ENCODE results near the gene TEKTIP1. TPM values are rescaled to one million over a fixed set of nuclear protein-coding genes. Genes with fewer than 3 reads are reported as not detected.

The TEKTIP1 gene
- total and polyA plus RNA-seq, 9 donors = 0.49 to 5.2 (median 3.8) TPM

- H3K36me3 ChIP-seq (ENCODE audit: control insufficient read depth, insufficient read depth, low read length) = no peaks in the 10 kb centered on the region
- H3K27ac ChIP-seq (ENCODE audit: low read length) = no peak overlapping the region
- peak overlapping the region; percentile 8 for H3K4me3 ChIP-seq (ENCODE audit: low read length)
- WGBS (ENCODE audit: insufficient coverage) = 39% methylated on average over 4 of the region's 16 CpGs
- H3K4me1 ChIP-seq (ENCODE audit: control insufficient read depth, insufficient read depth, low read length) = peaks cover 5% of the 10 kb centered on the region
- peaks cover 36% of the 10 kb centered on the region for H3K27me3 ChIP-seq (ENCODE audit: control insufficient read depth, insufficient read depth, low read length)
- H3K9me3 ChIP-seq (replicated peaks; ENCODE audit: control insufficient read depth, low read depth, low read length) = no peaks in the 10 kb centered on the region
- DNase-seq = no peak
Measured at GRCh38 chr19:3586127-3586626, 47.2 kb downstream of the TEKTIP1 start.

- no peak overlapping the region for H3K4me3 ChIP-seq (ENCODE audit: low read length)
- H3K27me3 ChIP-seq (ENCODE audit: control insufficient read depth, insufficient read depth, low read length) = peaks cover 36% of the 10 kb centered on the region
- DNase-seq = peak; percentile 7
- H3K4me1 ChIP-seq (ENCODE audit: control insufficient read depth, insufficient read depth, low read length) = peaks cover 5% of the 10 kb centered on the region
- WGBS (ENCODE audit: insufficient coverage) = 47% methylated on average over 27 of the region's 31 CpGs
- no peaks in the 10 kb centered on the region for H3K9me3 ChIP-seq (replicated peaks; ENCODE audit: control insufficient read depth, low read depth, low read length)
- H3K27ac ChIP-seq (ENCODE audit: low read length) = no peak overlapping the region
- H3K36me3 ChIP-seq (ENCODE audit: control insufficient read depth, insufficient read depth, low read length) = no peaks in the 10 kb centered on the region
Measured at GRCh38 chr19:3586707-3587346, 47.9 kb downstream of the TEKTIP1 start.

GRCh38 chr19:3589439-3589838, 50.5 kb downstream of the TEKTIP1 start:
- WGBS (ENCODE audit: insufficient coverage) = 75% methylated on average over 6 of the region's 11 CpGs
- peaks cover 33% of the 10 kb centered on the region for H3K27me3 ChIP-seq (ENCODE audit: control insufficient read depth, insufficient read depth, low read length)
- no peak overlapping the region for H3K4me3 ChIP-seq (ENCODE audit: low read length)
- H3K9me3 ChIP-seq (replicated peaks; ENCODE audit: control insufficient read depth, low read depth, low read length) = no peaks in the 10 kb centered on the region
- no peaks in the 10 kb centered on the region for H3K36me3 ChIP-seq (ENCODE audit: control insufficient read depth, insufficient read depth, low read length)
- no peak overlapping the region for H3K27ac ChIP-seq (ENCODE audit: low read length)
- DNase-seq = no peak
- peaks cover 5% of the 10 kb centered on the region for H3K4me1 ChIP-seq (ENCODE audit: control insufficient read depth, insufficient read depth, low read length)

- peaks cover 5% of the 10 kb centered on the region for H3K4me1 ChIP-seq (ENCODE audit: control insufficient read depth, insufficient read depth, low read length)
- no peaks in the 10 kb centered on the region for H3K9me3 ChIP-seq (replicated peaks; ENCODE audit: control insufficient read depth, low read depth, low read length)
- H3K27me3 ChIP-seq (ENCODE audit: control insufficient read depth, insufficient read depth, low read length) = peaks cover 31% of the 10 kb centered on the region
- H3K27ac ChIP-seq (ENCODE audit: low read length) = no peak overlapping the region
- WGBS (ENCODE audit: insufficient coverage) = 93% methylated on average over 22 of the region's 22 CpGs
- no peak overlapping the region for H3K4me3 ChIP-seq (ENCODE audit: low read length)
- no peaks in the 10 kb centered on the region for H3K36me3 ChIP-seq (ENCODE audit: control insufficient read depth, insufficient read depth, low read length)
- DNase-seq = no peak
Measured at GRCh38 chr19:3589949-3590348, 51.0 kb downstream of the TEKTIP1 start.

GRCh38 chr19:3590991-3591659, 52.2 kb downstream of the TEKTIP1 start:
- Histone ChIP-seq H3K27ac (ENCODE audit: low read length) (no peak overlapping the region), H3K4me1 (ENCODE audit: control insufficient read depth, insufficient read depth, low read length) (no peaks in the 10 kb centered on the region), H3K9me3 (replicated peaks; ENCODE audit: control insufficient read depth, low read depth, low read length) (no peaks in the 10 kb centered on the region), H3K4me3 (ENCODE audit: low read length) (no peak overlapping the region), H3K27me3 (ENCODE audit: control insufficient read depth, insufficient read depth, low read length) (peaks cover 20% of the 10 kb centered on the region), H3K36me3 (ENCODE audit: control insufficient read depth, insufficient read depth, low read length) (no peaks in the 10 kb centered on the region)
- 89% methylated on average over 8 of the region's 8 CpGs for WGBS (ENCODE audit: insufficient coverage)
- no peak for DNase-seq

GRCh38 chr19:3591876-3592613, 53.1 kb downstream of the TEKTIP1 start:
- no peaks in the 10 kb centered on the region for H3K4me1 ChIP-seq (ENCODE audit: control insufficient read depth, insufficient read depth, low read length)
- H3K27ac ChIP-seq (ENCODE audit: low read length) = no peak overlapping the region
- 81% methylated on average over 9 of the region's 9 CpGs for WGBS (ENCODE audit: insufficient coverage)
- H3K9me3 ChIP-seq (replicated peaks; ENCODE audit: control insufficient read depth, low read depth, low read length) = no peaks in the 10 kb centered on the region
- no peaks in the 10 kb centered on the region for H3K36me3 ChIP-seq (ENCODE audit: control insufficient read depth, insufficient read depth, low read length)
- DNase-seq = no peak
- H3K27me3 ChIP-seq (ENCODE audit: control insufficient read depth, insufficient read depth, low read length) = peaks cover 11% of the 10 kb centered on the region
- no peak overlapping the region for H3K4me3 ChIP-seq (ENCODE audit: low read length)

GRCh38 chr19:3593156-3593555, 54.2 kb downstream of the TEKTIP1 start:
- 21% methylated on average over 7 of the region's 11 CpGs for WGBS (ENCODE audit: insufficient coverage)
- no peaks in the 10 kb centered on the region for H3K4me1 ChIP-seq (ENCODE audit: control insufficient read depth, insufficient read depth, low read length)
- no peak overlapping the region for H3K27ac ChIP-seq (ENCODE audit: low read length)
- no peak for DNase-seq
- H3K4me3 ChIP-seq (ENCODE audit: low read length) = no peak overlapping the region
- H3K27me3 ChIP-seq (ENCODE audit: control insufficient read depth, insufficient read depth, low read length) = peaks cover 9% of the 10 kb centered on the region
- H3K36me3 ChIP-seq (ENCODE audit: control insufficient read depth, insufficient read depth, low read length) = no peaks in the 10 kb centered on the region
- no peaks in the 10 kb centered on the region for H3K9me3 ChIP-seq (replicated peaks; ENCODE audit: control insufficient read depth, low read depth, low read length)

Other genes with a start within 250 kb of the TEKTIP1 start
- gene NFIC, start 172.6 kb upstream of the TEKTIP1 start, total RNA-seq = 18.4 TPM
- 10 to 100 TPM; 30.9 to 54.5 (median 49.5) TPM for gene NFIC, start 172.6 kb upstream of the TEKTIP1 start, polyA plus RNA-seq (ENCODE audit: insufficient read depth in 1 of 8, insufficient read length in 8 of 8, low replicate concordance in 1 of 8)
- gene SMIM24, start 58.6 kb upstream of the TEKTIP1 start, total RNA-seq = not detected
- 10 to 100 TPM in 1 of 8 donors, 1 to 10 TPM in 1, under 1 TPM in 5, not detected in 1; 0.24 to 30.7 (median 0.34) TPM for gene SMIM24, start 58.6 kb upstream of the TEKTIP1 start, polyA plus RNA-seq (ENCODE audit: insufficient read depth in 1 of 8, insufficient read length in 8 of 8, low replicate concordance in 1 of 8)
- gene SMIM44, start 55.7 kb upstream of the TEKTIP1 start, total RNA-seq = not detected
- gene SMIM44, start 55.7 kb upstream of the TEKTIP1 start, polyA plus RNA-seq (ENCODE audit: insufficient read depth in 1 of 8, insufficient read length in 8 of 8, low replicate concordance in 1 of 8) = not detected
- gene DOHH, start 38.5 kb upstream of the TEKTIP1 start, total RNA-seq = 6.4 TPM
- gene DOHH, start 38.5 kb upstream of the TEKTIP1 start, polyA plus RNA-seq (ENCODE audit: insufficient read depth in 1 of 8, insufficient read length in 8 of 8, low replicate concordance in 1 of 8) = 10 to 100 TPM in 2 of 8 donors, 1 to 10 TPM in 6; 8.3 to 10.6 (median 9.7) TPM
- gene FZR1, start 32.9 kb upstream of the TEKTIP1 start, total RNA-seq = 20.8 TPM
- 10 to 100 TPM; 26.1 to 47.3 (median 32.2) TPM for gene FZR1, start 32.9 kb upstream of the TEKTIP1 start, polyA plus RNA-seq (ENCODE audit: insufficient read depth in 1 of 8, insufficient read length in 8 of 8, low replicate concordance in 1 of 8)
- gene MFSD12, start 18.4 kb downstream of the TEKTIP1 start, total RNA-seq = 15.3 TPM
- gene MFSD12, start 18.4 kb downstream of the TEKTIP1 start, polyA plus RNA-seq (ENCODE audit: insufficient read depth in 1 of 8, insufficient read length in 8 of 8, low replicate concordance in 1 of 8) = 10 to 100 TPM; 22.3 to 39.7 (median 28.3) TPM
- gene HMG20B, start 33.8 kb downstream of the TEKTIP1 start, total RNA-seq = 39.9 TPM
- gene HMG20B, start 33.8 kb downstream of the TEKTIP1 start, polyA plus RNA-seq (ENCODE audit: insufficient read depth in 1 of 8, insufficient read length in 8 of 8, low replicate concordance in 1 of 8) = 10 to 100 TPM; 34.2 to 47.7 (median 40.8) TPM
- gene GIPC3, start 46.3 kb downstream of the TEKTIP1 start, total RNA-seq = 0.22 TPM
- gene GIPC3, start 46.3 kb downstream of the TEKTIP1 start, polyA plus RNA-seq (ENCODE audit: insufficient read depth in 1 of 8, insufficient read length in 8 of 8, low replicate concordance in 1 of 8) = 1 to 10 TPM in 7 of 8 donors, under 1 TPM in 1; 0.78 to 1.7 (median 1.3) TPM
- 0.53 TPM for gene TBXA2R, start 67.7 kb downstream of the TEKTIP1 start, total RNA-seq
- 1 to 10 TPM; 1.6 to 2.8 (median 2.3) TPM for gene TBXA2R, start 67.7 kb downstream of the TEKTIP1 start, polyA plus RNA-seq (ENCODE audit: insufficient read depth in 1 of 8, insufficient read length in 8 of 8, low replicate concordance in 1 of 8)
- 20.1 TPM for gene CACTIN, start 87.6 kb downstream of the TEKTIP1 start, total RNA-seq
- gene CACTIN, start 87.6 kb downstream of the TEKTIP1 start, polyA plus RNA-seq (ENCODE audit: insufficient read depth in 1 of 8, insufficient read length in 8 of 8, low replicate concordance in 1 of 8) = 10 to 100 TPM; 20.2 to 24.1 (median 22.7) TPM
- 8.4 TPM for gene PIP5K1C, start 161.3 kb downstream of the TEKTIP1 start, total RNA-seq
- 10 to 100 TPM; 16.2 to 30.0 (median 24.0) TPM for gene PIP5K1C, start 161.3 kb downstream of the TEKTIP1 start, polyA plus RNA-seq (ENCODE audit: insufficient read depth in 1 of 8, insufficient read length in 8 of 8, low replicate concordance in 1 of 8)
- gene TJP3, start 169.2 kb downstream of the TEKTIP1 start, total RNA-seq = 0.04 TPM
- 1 to 10 TPM in 2 of 8 donors, under 1 TPM in 4, not detected in 2; 0.07 to 3.4 (median 0.66) TPM for gene TJP3, start 169.2 kb downstream of the TEKTIP1 start, polyA plus RNA-seq (ENCODE audit: insufficient read depth in 1 of 8, insufficient read length in 8 of 8, low replicate concordance in 1 of 8)
- gene APBA3, start 222.5 kb downstream of the TEKTIP1 start, total RNA-seq = 14.6 TPM
- 10 to 100 TPM in 7 of 8 donors, 1 to 10 TPM in 1; 9.5 to 16.9 (median 13.4) TPM for gene APBA3, start 222.5 kb downstream of the TEKTIP1 start, polyA plus RNA-seq (ENCODE audit: insufficient read depth in 1 of 8, insufficient read length in 8 of 8, low replicate concordance in 1 of 8)
- gene MRPL54, start 223.5 kb downstream of the TEKTIP1 start, total RNA-seq = 61.4 TPM
- 10 to 100 TPM; 22.6 to 33.2 (median 29.6) TPM for gene MRPL54, start 223.5 kb downstream of the TEKTIP1 start, polyA plus RNA-seq (ENCODE audit: insufficient read depth in 1 of 8, insufficient read length in 8 of 8, low replicate concordance in 1 of 8)
- gene RAX2, start 233.1 kb downstream of the TEKTIP1 start, total RNA-seq = 0.04 TPM
- not detected for gene RAX2, start 233.1 kb downstream of the TEKTIP1 start, polyA plus RNA-seq (ENCODE audit: insufficient read depth in 1 of 8, insufficient read length in 8 of 8, low replicate concordance in 1 of 8)
- gene MATK, start 247.2 kb downstream of the TEKTIP1 start, total RNA-seq = 0.62 TPM
- gene MATK, start 247.2 kb downstream of the TEKTIP1 start, polyA plus RNA-seq (ENCODE audit: insufficient read depth in 1 of 8, insufficient read length in 8 of 8, low replicate concordance in 1 of 8) = 1 to 10 TPM in 5 of 8 donors, under 1 TPM in 3; 0.87 to 1.9 (median 1.1) TPM